Stimulated activated CD8-positive, alpha-beta memory T cell treated with anti-CD3 and anti-CD28 coated beads, Interleukin-4, amount 100 ng/mL, for 48 hours (primary cell): ENCODE measurements around the gene MCCC1.
A peak's percentile ranks its signal among the peaks of the same experiment; 100 is the strongest.
"Not testable (repeated sequence)": the region's sequence is repeated elsewhere in the genome, so short reads cannot be mapped to it uniquely, and the experiment has no call there.

Experiments
- DNase-seq: peaks from one replicate; pipeline ENCODE4 v3.0.0-alpha.2; 2020

MCCC1 gene

GRCh38 chr3:183099026-183099837, at the start of gene MCCC1:
MCCC1 (minus strand) TSS chr3:183099496; CDS start chr3:183099440, 56 bp downstream.
- DNase-seq: peak; percentile 98

DNA sequence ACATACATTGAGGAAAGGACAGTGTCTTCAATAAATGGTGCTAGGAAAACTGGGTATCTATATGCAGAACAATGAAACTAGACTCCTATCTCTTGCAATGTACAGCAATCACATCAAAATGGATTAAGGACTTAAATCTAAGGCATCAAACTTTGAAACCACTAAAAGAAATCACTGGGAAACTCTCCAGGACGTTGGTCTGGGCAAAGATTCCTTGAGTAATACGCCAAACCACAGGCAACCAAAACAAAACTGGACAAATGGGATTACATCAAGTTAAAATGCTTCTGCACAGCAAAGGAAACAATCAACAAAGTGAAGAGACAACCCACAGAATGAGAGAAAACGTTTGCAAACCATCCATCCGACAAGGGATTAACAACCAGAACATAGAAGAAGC, 48.8 kb upstream of the MCCC1 start:
- DNase-seq: no peak

DNA sequence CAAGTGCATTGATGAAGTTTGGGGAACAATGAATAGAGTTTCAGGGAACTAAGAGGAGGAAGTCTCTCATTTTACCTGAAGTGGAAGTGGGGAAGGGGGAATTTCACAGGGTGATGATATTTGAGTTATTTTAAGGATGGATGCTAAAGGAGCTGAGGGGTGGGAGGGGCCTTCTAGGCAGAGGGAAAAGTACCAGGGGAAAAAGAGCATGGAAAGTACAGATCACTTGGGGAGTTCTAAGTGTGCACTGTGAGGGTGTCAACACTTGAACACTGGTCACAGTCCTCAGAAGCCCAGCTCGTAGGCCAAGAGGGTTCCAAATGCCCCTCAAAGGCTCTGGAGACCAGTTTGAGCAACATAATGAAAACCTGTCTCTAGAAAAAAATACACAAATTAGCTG, 45.1 kb upstream of the MCCC1 start:
- DNase-seq: no peak

- no peak for DNase-seq
Measured at GRCh38 chr3:183142199-183142598, 42.9 kb upstream of the MCCC1 start.

DNA sequence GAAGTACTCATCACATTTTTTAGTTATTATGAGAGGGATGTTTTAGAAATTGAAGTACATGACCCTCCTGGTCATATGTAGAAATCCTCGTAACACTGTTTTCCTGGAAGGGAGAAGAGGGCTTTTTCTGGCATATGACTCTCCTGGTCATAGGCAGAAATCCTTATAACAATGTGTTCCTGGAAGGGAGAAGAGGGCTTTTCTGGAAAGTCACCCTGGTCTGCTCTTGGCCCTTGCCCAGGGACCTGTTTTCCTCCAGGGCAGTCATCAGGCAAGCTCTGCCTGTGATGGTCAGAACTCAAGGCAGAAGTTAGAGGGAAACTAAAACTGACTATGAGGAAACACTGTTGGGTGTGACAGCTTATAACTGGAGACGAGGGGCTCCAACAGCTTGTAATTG, 35.5 kb upstream of the MCCC1 start:
- no peak for DNase-seq

GRCh38 chr3:183132409-183132808, 33.1 kb upstream of the MCCC1 start:
- no peak for DNase-seq

GRCh38 chr3:183131735-183132134, 32.4 kb upstream of the MCCC1 start:
- DNase-seq: no peak

DNA sequence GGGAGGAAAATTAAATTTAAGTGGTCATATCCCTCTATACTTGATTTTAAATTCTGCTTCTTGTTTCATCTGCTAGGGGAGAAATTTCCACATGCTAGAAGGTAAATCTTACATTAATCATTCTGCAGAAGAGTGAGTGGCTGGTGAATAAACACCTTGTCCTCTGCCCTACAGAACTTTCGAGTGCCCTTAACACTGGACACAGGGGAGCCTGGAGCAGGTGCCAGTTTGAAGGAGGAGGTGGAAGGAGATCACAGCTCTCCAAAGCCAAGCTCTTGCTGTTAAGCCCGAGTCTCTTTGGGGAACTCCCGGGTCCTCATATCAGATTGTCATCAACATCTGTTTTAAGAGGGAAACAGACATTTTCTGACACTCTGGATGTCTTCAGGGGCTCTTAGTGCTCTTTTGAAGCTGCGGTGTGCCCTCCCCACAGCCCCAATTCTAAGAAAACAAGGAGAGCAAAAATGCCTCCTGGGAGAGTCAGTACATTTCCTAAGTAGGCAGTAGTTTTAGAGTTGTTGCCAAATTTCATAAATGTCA, 32.0 kb upstream of the MCCC1 start:
- DNase-seq: no peak

DNA sequence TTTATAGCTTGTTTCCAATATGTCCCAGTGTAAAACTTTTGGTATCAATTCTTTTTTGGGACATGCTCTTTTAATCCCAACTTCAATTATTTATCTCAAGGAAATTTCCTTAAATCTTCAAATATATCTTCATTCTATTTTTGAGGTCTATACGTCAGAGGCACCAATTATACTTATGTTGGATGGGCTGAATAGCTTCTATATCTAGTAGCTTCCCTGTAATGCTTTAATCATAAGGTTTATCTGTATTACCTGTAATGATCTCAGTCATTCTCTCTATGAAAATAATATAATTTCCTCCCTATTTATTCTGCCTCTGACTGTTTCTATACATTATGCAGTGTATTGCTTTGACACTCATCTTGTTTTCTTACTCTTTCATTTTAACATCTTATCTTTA, 29.9 kb upstream of the MCCC1 start:
- DNase-seq: no peak

DNA sequence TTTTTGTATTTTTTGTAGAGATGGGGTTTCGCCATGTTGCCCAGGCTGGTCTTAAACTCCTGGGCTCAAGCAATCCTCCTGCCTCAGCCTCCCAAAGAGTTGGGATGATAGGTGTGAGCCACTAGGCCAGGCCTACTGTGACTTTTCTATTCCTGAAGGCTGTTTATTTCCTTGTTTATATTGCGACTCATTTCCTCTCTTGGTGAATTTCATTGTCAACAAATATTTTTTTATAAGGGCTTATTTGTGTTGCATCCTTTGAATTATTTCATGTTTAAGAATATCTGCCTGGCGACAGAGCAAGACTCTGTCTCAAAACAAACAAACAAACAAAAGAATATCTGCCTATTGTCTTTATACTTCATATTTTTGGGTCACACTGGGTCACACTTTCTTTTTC, 29.4 kb upstream of the MCCC1 start:
- no peak for DNase-seq

DNA sequence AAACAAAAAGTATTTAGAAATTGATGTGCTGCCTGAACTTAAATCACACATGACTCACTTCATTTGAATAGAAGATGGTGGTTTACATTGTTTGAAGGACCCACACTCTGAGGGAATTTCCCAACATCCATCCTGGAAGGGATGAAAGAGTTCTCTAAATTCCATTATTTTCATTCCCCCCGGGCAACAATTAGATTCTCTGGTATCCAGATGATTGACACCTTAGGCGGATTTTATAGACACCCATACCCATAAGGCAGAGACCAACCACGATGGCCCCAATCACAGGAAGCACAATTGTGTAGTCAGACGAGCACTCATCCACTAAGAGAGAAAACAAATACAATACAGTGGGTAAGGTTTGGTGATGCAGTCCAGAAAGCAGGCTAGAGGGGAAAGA, 24.6 kb upstream of the MCCC1 start:
- DNase-seq: no peak

- DNase-seq: no peak
Measured at GRCh38 chr3:183122257-183122932, 23.1 kb upstream of the MCCC1 start.

- DNase-seq: no peak
Measured at GRCh38 chr3:183120538-183121215, 21.4 kb upstream of the MCCC1 start.

DNA sequence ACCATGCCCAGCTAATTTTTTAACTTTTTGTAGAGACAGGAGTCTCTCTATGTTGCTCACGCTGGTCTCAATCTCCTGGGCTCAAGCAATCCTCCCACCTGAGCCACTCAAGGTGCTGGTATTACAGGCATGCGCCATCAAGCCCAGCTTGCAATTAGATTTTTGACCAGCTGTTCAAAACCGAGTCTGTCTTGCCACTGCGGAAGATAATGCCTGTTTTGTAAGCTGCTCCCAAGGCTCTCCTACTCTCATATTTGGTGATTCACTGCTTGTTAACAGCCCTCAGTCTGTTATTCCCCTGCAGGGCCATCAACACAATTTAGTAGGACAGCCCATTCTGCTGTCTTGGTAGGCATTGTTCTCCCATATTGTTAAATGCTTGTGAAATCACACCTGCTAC, 17.8 kb upstream of the MCCC1 start:
- DNase-seq: no peak

DNA sequence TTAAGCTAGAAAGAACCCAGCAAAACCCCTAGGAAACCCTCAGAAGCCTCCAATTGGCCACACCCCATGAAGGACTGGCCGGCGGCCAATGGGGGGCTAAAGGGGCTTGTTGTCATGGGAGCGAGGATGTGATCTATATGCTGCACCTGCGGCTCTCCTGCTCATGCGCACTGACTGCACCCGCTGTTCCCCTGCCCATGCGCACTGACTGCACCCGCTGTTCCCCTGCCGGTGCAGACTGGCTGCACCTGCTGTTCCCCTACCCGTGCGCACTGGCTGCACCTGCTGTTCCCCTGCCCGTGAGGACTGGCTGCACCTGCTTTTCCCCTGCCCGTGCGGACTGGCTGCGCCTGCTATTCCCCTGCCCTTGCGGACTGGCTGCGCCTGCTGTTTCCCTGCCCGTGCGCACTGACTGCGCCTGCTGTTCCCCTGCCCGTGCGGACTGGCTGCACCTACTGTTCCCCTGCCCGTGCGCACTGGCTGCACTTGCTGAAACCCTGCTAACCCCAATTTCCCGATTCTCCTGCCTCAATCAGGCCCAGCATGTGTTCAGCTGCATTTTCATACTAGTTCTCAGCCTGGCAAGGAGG, 16.8 kb upstream of the MCCC1 start:
- DNase-seq: peak; percentile 75

DNA sequence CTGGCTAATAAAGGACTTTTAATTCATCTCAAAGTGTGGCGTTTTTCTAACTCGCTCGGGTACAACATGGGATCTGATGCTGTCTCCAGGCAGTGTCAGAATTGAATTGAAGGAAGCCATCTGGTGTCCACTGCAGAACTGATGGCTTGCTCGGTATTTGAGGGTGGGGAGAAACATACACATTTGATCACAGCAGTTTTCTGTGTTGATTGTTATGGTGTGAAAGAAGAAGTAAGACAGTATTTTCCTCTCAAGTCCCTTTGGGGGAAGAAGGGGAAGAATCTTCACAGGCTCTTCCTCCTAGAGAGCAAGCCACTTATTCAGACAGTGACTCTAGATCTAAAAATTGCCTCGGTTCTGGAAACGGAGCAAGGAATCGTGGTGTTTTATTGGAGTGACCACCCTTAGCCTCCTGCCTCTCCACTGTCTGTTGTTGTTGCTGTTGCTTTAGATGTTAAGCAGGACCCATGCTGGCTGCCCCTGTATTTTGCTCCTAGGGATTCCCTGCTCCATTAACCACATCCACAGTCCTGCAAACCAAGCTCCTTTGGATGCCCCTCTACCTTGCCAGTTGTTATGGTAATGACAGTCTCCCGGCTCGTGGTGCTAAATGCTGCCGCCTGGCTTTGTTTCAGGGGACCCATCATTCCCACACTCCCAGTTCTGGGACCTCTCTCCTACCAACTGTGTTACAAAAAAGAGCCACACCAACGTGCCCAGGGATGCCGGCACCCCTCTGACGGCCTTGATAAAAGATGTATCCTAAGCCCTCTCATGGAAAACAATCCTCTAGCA, 15.3 kb upstream of the MCCC1 start:
- no peak for DNase-seq

DNA sequence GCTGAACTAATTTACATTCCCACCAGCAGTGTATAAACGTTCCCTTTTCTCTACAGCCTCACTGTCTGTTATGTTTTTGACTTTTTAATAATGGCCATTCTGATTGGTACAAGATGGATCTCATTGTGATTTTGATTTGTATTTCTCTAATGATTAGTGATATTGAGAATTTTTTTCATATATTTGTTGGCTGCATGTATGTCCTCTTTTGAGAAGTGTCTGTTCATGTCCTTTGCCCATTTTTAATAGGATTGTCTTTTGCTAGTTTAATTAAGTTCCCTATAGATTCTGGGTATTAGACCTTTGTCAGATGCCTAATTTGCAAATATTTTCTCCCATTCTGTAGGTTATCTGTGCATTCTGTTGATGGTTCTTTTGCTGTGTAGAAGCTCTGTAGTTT, 10.6 kb upstream of the MCCC1 start:
- DNase-seq: not testable (repeated sequence)

DNA sequence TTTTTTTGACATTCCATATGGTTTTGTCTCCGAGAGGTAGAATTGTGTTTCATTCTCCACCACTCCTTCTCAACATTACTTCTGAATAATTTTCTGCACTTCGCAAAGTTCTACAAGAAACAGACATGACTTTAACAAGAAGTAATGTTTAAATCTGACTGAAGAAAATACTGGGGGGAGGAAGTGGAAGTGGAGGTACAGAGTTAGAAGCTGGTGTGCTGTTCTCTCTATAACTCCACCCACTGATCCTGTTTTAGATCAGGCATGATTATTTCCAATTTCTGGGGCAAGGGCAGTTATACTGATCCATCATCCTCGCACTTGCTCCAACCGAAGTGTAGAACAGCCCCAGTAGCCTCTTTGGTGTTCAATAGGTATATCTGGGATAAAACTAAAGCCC, 9.2 kb upstream of the MCCC1 start:
- DNase-seq: no peak

DNA sequence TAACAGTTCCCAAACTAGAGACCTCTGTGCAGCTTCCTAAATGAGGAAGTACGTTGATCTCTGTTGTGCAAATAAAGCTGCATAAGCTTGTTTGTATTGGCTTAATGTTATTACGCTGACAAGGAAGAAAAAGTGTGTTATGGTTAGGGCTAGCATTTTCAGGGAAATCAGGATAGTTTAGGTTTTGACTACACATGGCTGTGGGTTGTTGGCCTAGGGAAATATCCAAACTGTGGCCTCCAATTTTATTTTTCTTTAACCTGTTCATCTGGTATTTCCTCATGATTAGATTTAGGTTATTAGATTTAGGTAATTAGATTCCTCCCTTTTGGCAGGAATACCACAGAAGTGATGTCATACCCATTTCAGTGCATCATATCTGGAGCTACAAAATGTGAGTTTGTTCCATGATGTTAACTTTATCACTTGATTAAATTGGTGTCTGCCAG, 8.7 kb upstream of the MCCC1 start:
- no peak for DNase-seq

DNA sequence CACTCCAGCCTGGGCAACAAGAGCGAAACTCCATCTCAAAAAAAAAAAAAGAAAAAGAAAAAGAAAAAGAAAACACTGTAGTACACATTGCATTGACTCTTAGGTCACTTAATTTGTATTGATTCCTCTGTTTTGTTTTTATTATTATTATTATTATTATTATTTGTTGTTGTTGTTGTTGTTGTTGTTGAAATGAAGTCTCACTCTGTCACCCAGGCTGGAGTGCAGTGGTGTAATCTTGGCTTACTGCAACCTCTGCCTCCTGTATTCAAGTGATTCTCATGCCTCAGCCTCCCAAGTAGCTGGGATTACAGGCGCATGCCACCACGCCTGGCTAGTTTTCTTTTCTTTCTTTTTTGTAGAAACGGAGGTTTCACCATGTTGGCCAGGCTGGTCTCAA, 8.1 kb upstream of the MCCC1 start:
- DNase-seq: not testable (repeated sequence)

DNA sequence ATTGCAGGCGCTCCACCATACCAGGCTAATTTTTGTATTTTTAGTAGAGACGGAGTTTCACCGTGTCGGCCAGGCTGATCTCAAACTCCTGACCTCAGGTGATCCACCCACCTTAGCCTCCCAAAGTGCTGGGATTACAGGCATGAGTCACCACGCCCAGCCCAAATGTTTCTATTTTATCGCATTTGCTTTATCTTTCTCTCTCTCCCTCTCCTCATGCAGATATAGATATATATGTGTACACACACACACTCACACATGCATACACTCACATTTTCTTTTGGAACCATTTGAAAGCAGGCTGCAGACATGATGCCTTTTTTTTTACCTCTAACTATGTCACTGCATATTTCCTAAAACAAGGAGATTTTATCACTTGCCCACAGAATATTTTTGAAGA, 7.3 kb upstream of the MCCC1 start:
- DNase-seq: no peak

DNA sequence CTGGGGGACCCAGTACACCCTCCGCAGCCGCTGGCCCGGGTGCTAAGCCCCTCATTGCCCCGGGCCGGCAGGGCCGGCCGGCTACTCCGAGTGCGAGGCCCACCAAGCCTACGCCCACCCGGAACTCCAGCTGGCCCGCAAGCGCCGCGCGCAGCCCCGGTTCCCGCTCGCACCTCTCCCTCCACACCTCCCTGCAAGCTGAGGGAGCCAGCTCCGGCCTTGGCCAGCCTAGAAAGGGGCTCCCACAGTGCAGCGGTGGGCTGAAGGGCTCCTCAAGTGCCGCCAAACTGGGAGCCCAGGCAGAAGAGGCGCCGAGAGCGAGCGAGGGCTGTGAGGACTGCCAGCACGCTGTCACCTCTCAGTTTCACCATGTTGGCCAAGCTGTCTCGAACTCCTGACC, 4.7 kb upstream of the MCCC1 start:
- not testable (repeated sequence) for DNase-seq
